K562 (cell line): ENCODE results near the gene CACTIN. TPM values are rescaled to one million over a fixed set of nuclear protein-coding genes. Genes with fewer than 3 reads are reported as not detected.
A peak's percentile ranks its signal among the peaks of the same experiment; 100 is the strongest.

Experiments
- ELF2 ChIP-seq: fragments of 250-450 bp; sonication (Bioruptor Pico); IDR thresholded peaks from 2 replicates; pipeline ENCODE4 v1.5.0; 2021; ENCODE audit warnings: mild to moderate bottlenecking
- MBD2 ChIP-seq: sonication (generic); IDR thresholded peaks from 2 replicates; pipeline ENCODE4 v1.6.1; 2016; ENCODE audit warnings: low read depth, borderline replicate concordance
- PHB ChIP-seq: fragments of 250-450 bp; sonication (Bioruptor Pico); IDR thresholded peaks from 2 replicates; pipeline ENCODE4 v1.5.0; 2021
- PHB2 ChIP-seq: fragments of 450-650 bp; IDR thresholded peaks from 2 replicates; pipeline ENCODE4 v1.6.1; 2017; ENCODE audit warnings: low read depth
- PTRF ChIP-seq: fragments of 450-650 bp; IDR thresholded peaks from 2 replicates; pipeline ENCODE4 v1.6.1; 2016; ENCODE audit warnings: mild to moderate bottlenecking, missing genetic modification characterization, missing compliant biosample characterization
- SREBF1 ChIP-seq: fragments of 150-350 bp; IDR thresholded peaks from 2 replicates; pipeline ENCODE4 v1.6.1; 2014; ENCODE audit warnings: antibody characterized with exemption, low read depth, low read length, borderline replicate concordance
- STAT6 ChIP-seq: sonication (generic); formaldehyde crosslinking; IDR thresholded peaks from 2 replicates; pipeline ENCODE4 v1.8.1; 2023; ENCODE audit warnings: mild to moderate bottlenecking, missing genetic modification reagents
- TBL1XR1 ChIP-seq, 2 experiments: IDR thresholded peaks; 2 replicates each; pipeline ENCODE4 v1.6.1; 2012; ENCODE audit warnings: improper control_type of control experiment in 2 of 2, low read length in 2 of 2, mild to moderate bottlenecking in 1 of 2
- THAP7 ChIP-seq: fragments of 250-450 bp; sonication (Bioruptor Pico); IDR thresholded peaks from 2 replicates; pipeline ENCODE4 v1.5.0; 2021
- TRIM28 ChIP-seq: fragments of 450-650 bp; IDR thresholded peaks from 2 replicates; pipeline ENCODE4 v1.6.1; 2017
- ZFP30 ChIP-seq: fragments of 250-450 bp; sonication (Bioruptor Pico); IDR thresholded peaks from 2 replicates; pipeline ENCODE4 v1.8.0; 2022; ENCODE audit warnings: moderate library complexity, mild to moderate bottlenecking, inconsistent platforms, borderline replicate concordance
- ZNF311 ChIP-seq: fragments of 250-450 bp; sonication (Bioruptor Pico); IDR thresholded peaks from 2 replicates; pipeline ENCODE4 v1.4.0; 2020; ENCODE audit warnings: mild to moderate bottlenecking, moderate library complexity
- ZNF589 ChIP-seq: fragments of 200-800 bp; sonication (Bioruptor generic); IDR thresholded peaks from 2 replicates; pipeline ENCODE4 v1.6.1; 2016; ENCODE audit warnings: low read depth, missing genetic modification characterization, missing compliant biosample characterization
- ZNF592 ChIP-seq: fragments of 450-650 bp; IDR thresholded peaks from 2 replicates; pipeline ENCODE4 v1.6.1; 2017; ENCODE audit warnings: antibody characterized with exemption, mild to moderate bottlenecking
- polyA plus RNA-seq, 8 experiments: library from polyadenylated mRNA; depleted of rRNA in 4 of 8; stranded (reverse) in 5 of 8; unstranded in 3 of 8; fragments of >200 nt; fragmentation: Nextera tagmentation in 2 of 8; fragmentation: Illumina TruSeq in 1 of 8; extraction: Ambion mirVana in 2 of 8; extraction: Trizol in 1 of 8; gene quantifications; 2 replicates each; pipeline versions ENCODE4 v1.2.1 to v1.2.3, GENCODE V29; 2011 to 2014; ENCODE audit warnings: inconsistent platforms in 1 of 8, missing spikeins in 1 of 8
- total RNA-seq, 7 experiments: library from RNA; depleted of rRNA in 6 of 7; stranded (reverse); fragments of >200 nt in 6 of 7; fragmentation: Illumina TruSeq in 2 of 7; extraction: Trizol in 2 of 7; gene quantifications; 2 replicates each; pipeline versions ENCODE4 v1.2.1 to v1.2.3, GENCODE V29; 2011 to 2021; ENCODE audit warnings: low replicate concordance in 1 of 7
- TF ChIP-seq, protein P1 (sequence below): fragments of 250-450 bp; sonication (Bioruptor Pico); IDR thresholded peaks from 2 replicates; pipeline ENCODE4 v1.5.0; 2020; ENCODE audit warnings: mild to moderate bottlenecking, borderline replicate concordance
- TF ChIP-seq, protein P2 (sequence below): fragments of 250-450 bp; sonication (Bioruptor Pico); IDR thresholded peaks from 2 replicates; pipeline ENCODE4 v1.4.0; 2020; ENCODE audit warnings: borderline replicate concordance

CACTIN gene
- total and polyA plus RNA-seq, 9 of the 15 experiments (the other 6 are each of a cell fraction or from before 2014, with no cell fraction given), result 0.15 to 49.2 (median 15.0) TPM

DNA sequence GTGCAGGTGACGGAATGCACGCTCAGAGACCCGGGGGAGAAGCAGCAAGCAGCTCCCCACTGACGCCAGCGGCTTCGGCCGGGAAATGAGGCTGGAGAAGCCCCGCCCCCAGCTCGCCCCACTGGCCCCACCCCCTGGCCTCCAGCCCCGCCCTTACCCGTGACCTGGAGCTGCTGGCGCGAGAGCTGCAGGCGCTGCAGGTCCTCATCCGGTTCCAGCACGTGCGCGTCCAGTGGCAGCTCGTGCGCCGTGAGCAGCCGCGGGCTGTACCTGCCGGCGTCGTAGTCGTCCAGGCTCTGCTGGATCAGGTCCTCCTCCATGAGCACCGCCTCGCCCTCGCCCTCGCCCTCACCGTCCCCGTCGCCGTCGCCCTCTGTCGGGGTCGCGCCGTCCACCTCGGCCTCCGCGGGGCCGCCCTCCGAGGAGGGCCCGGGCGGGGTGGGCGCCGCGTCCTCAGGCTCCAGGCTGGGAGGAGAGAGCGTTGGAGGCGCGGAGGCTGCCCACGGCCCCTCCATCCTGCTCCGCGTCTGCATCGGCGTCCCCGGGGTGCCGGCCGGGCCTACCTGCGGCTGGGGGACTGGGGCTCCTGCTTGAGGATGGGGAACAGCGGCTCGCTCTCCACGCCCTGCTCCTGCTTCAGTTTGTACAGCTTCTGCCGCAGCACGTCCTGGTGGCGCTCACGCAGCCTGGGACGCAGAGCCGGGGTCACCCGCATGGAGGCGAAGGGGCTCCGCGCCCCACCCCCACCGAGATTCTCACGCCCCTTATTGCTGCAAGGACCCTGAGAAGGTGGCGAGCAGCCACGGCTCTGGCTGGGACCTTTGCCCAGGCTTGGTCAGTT, 13.5 kb downstream of the CACTIN start (continued):
- TF ChIP-seq TBL1XR1 (IDR thresholded peaks at IDR 0.05; ENCODE audit: low read length in 2 of 2) (no peak), SREBF1 (no peak), STAT6 (no peak), THAP7 (CRISPR knock-in tag) (no peak), ZFP30 (CRISPR knock-in tag) (no peak), PTRF (tag) (no peak), TRIM28 (no peak), PHB (CRISPR knock-in tag) (no peak), ZNF589 (CRISPR knock-in tag) (peak; percentile 61; the same call in 1 of the 2 replicates), ELF2 (CRISPR knock-in tag) (no peak), ZNF311 (CRISPR knock-in tag) (no peak), ZNF592 (peak; percentile 99), PHB2 (no peak), MBD2 (no peak)
- TF ChIP-seq, protein P1, sequence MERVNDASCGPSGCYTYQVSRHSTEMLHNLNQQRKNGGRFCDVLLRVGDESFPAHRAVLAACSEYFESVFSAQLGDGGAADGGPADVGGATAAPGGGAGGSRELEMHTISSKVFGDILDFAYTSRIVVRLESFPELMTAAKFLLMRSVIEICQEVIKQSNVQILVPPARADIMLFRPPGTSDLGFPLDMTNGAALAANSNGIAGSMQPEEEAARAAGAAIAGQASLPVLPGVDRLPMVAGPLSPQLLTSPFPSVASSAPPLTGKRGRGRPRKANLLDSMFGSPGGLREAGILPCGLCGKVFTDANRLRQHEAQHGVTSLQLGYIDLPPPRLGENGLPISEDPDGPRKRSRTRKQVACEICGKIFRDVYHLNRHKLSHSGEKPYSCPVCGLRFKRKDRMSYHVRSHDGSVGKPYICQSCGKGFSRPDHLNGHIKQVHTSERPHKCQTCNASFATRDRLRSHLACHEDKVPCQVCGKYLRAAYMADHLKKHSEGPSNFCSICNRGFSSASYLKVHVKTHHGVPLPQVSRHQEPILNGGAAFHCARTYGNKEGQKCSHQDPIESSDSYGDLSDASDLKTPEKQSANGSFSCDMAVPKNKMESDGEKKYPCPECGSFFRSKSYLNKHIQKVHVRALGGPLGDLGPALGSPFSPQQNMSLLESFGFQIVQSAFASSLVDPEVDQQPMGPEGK (CRISPR knock-in tag), result no peak
- TF ChIP-seq, protein P2, sequence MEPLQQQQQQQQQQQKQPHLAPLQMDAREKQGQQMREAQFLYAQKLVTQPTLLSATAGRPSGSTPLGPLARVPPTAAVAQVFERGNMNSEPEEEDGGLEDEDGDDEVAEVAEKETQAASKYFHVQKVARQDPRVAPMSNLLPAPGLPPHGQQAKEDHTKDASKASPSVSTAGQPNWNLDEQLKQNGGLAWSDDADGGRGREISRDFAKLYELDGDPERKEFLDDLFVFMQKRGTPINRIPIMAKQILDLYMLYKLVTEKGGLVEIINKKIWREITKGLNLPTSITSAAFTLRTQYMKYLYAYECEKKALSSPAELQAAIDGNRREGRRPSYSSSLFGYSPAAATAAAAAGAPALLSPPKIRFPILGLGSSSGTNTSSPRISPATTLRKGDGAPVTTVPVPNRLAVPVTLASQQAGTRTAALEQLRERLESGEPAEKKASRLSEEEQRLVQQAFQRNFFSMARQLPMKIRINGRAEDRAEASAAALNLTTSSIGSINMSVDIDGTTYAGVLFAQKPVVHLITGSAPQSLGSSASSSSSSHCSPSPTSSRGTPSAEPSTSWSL (CRISPR knock-in tag), result no peak
